SU-DHL-6 (cell line): Measurements from ENCODE around the gene RBM4.

Experiments used
- EZH2phosphoT487 ChIP-seq: fragments of 200-600 bp; sonication (generic), shearing (Covaris generic); conservative IDR thresholded peaks from 2 replicates; pipeline ENCODE4 v1.6.1; 2018; ENCODE audit warnings: mild to moderate bottlenecking, antibody characterized with exemption, low read length, moderate library complexity, mixed read lengths
- TF ChIP-seq, protein P1 (sequence below): fragments of 200-600 bp; sonication (generic); IDR thresholded peaks from one replicate; pipeline ENCODE4 v1.5.1; 2017; ENCODE audit warnings: antibody characterized with exemption, mild to moderate bottlenecking, low read length, moderate library complexity; ENCODE audit not compliant: insufficient read depth, poor library complexity, severe bottlenecking

DNA sequence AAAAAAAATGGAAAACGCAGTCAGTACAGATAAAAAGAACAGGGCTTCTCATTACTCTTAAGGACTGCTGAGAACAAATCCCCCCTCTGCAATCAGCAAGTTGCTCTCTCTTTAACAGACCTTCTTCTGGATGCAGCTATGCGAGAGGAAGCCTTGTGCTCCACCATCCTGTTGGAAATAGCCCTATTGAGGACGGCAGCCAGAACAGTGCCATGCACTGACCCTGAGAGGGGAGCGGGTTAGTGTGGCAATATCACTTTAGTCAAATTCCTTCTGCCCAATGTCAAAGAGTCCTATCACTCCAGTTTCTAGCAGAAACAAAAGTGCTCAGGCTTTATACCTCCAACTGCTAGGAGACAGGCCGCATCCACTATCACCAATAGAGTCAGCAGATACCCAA, 32.3 kb downstream of the RBM4 start:
- TF ChIP-seq, protein P1, sequence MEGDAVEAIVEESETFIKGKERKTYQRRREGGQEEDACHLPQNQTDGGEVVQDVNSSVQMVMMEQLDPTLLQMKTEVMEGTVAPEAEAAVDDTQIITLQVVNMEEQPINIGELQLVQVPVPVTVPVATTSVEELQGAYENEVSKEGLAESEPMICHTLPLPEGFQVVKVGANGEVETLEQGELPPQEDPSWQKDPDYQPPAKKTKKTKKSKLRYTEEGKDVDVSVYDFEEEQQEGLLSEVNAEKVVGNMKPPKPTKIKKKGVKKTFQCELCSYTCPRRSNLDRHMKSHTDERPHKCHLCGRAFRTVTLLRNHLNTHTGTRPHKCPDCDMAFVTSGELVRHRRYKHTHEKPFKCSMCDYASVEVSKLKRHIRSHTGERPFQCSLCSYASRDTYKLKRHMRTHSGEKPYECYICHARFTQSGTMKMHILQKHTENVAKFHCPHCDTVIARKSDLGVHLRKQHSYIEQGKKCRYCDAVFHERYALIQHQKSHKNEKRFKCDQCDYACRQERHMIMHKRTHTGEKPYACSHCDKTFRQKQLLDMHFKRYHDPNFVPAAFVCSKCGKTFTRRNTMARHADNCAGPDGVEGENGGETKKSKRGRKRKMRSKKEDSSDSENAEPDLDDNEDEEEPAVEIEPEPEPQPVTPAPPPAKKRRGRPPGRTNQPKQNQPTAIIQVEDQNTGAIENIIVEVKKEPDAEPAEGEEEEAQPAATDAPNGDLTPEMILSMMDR, result no peak
- TF ChIP-seq EZH2phosphoT487, result no peak
